Astrocyte of the spinal cord (primary cell): Measurements from ENCODE around the gene IL22.

Source experiments
- DNase-seq: peaks from one replicate; pipeline ENCODE4 v3.0.0; 2011; ENCODE audit warnings: low read depth, low spot score
- H3K4me3 ChIP-seq: 2 replicates; pipeline ENCODE4 v1.5.1; 2011; ENCODE audit warnings: low read depth, mild to moderate bottlenecking, low read length, moderate library complexity
- CTCF ChIP-seq: IDR thresholded peaks from 2 replicates; pipeline ENCODE4 v1.5.1; 2012; ENCODE audit warnings: low read depth, mild to moderate bottlenecking, low read length, inconsistent platforms
- in situ Hi-C: cut with HindIII; loops from 2 replicates; pipeline ENCODE4 v1.10.0; 2017; ENCODE audit warnings: low sequenced_read_pairs

Gene IL22

GRCh38 chr12:68290126-68290525 lies 36.7 kb upstream of the IL22 start:
- no peak for TF ChIP-seq CTCF
- in situ Hi-C loops: no loop called here
- no peak overlapping the region for H3K4me3 ChIP-seq
- peak; percentile 52 for DNase-seq

- DNase-seq: no peak
- TF ChIP-seq CTCF: no peak
- in situ Hi-C loops: no loop called here
Observed at GRCh38 chr12:68287106-68287505, 33.7 kb upstream of the IL22 start.

GRCh38 chr12:68286396-68286795 lies 33.0 kb upstream of the IL22 start:
- in situ Hi-C loops: no loop called here
- DNase-seq: no peak
- no peak for TF ChIP-seq CTCF
- H3K4me3 ChIP-seq: no peak overlapping the region

More at GRCh38 chr12:68287106-68287505, 33.7 kb upstream of the IL22 start:
- no peak overlapping the region for H3K4me3 ChIP-seq

GRCh38 chr12:68285541-68285940 lies 32.1 kb upstream of the IL22 start:
- in situ Hi-C loops: no loop called here
- DNase-seq: no peak
- no peak overlapping the region for H3K4me3 ChIP-seq
- no peak for TF ChIP-seq CTCF

GRCh38 chr12:68281322-68282077 lies 28.1 kb upstream of the IL22 start:
- no peak for DNase-seq
- in situ Hi-C loops: no loop called here
- TF ChIP-seq CTCF: no peak
- H3K4me3 ChIP-seq: no peak overlapping the region

GRCh38 chr12:68280240-68280639 lies 26.8 kb upstream of the IL22 start:
- no peak for DNase-seq
- H3K4me3 ChIP-seq: no peak overlapping the region
- in situ Hi-C loops: no loop called here
- no peak for TF ChIP-seq CTCF
